HTR-8/SVneo (cell line): ENCODE measurements around the gene CAV3.

Experiments
- DNase-seq: peaks from one replicate; pipeline ENCODE4 v3.0.0; 2011; ENCODE audit warnings: low spot score, mixed read lengths; ENCODE audit not compliant: insufficient read length
- FAIRE-seq: peaks from 2 replicates; lab custom pipeline; 2011; peaks lifted over from hg19 to GRCh38; lab: Jason Lieb, UNC

Gene CAV3

DNA sequence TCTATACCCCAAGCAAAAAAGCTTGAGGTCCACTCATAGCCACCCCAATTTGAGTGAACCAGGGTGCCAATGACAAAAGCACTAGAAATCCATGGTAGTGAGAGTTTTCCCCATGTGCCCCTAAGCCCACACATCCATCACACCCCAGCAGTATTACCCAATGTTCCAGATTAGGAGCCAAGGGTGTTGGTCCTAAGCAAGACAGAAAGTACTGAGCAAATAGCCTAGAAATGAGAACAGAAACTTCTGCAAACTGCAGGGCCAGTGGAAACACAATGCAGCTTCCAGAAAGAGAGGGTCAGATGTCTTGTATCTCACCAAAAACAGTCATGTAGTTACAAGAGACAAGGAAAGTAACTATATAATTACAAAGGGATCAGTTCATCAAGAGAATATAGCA, 46.7 kb downstream of the CAV3 start:
- FAIRE-seq: no peak
- DNase-seq: no peak

DNA sequence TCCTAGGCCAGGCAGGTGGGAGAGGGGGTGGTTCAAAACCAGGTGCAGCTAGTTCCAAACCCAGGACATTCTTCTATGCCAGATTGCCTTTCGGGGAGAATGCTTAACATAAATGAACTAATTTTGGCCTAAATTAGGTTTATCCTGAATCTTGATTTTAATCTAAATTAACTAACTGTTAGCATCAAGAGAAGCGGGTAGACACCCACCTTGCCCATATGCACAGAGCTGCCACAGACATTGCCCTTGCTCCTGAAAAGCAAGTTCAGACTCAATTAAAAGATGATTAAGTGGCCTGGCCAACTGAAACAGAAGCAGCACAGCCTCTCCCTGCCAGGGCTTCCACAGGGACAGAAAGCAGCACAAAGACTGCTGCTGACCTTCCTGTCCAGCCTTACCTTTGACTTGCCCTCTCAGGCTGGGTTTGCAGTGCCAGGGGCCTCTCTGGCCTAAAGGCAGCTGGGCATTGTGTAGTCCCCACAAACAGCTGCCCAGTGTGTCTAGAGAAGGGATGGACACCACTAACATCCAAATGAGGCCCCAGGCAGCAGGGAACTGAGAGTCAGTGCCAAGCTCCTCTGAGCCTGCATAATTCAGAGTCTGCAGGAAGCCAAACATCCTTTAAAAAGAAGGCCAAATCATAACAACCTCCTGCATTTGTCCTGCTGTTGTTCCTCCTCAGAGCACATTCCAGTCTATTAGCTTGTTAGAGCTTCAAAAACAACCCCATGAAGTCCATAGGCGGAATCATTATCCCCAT, 51.3 kb downstream of the CAV3 start:
- DNase-seq: no peak
- FAIRE-seq: no peak

DNA sequence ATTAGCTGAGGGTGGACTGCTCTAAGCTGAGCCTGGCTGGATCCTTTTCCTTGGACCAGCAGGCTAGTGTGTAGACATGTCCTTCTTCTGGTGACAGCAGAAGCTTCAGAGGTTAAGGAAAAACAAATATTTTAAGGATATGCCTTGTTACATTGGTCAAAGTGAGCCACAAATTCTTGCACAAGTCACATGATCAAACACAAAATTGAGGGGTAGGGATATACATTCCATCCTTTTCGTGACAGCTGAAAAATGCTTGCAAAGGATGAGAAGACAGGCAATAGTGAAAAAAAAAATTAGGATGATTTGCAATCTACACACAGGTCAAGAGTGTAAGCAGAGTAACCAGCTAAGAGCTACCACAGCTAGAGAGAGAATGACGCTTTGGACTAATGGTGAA, 56.9 kb downstream of the CAV3 start:
- no peak for FAIRE-seq

DNA sequence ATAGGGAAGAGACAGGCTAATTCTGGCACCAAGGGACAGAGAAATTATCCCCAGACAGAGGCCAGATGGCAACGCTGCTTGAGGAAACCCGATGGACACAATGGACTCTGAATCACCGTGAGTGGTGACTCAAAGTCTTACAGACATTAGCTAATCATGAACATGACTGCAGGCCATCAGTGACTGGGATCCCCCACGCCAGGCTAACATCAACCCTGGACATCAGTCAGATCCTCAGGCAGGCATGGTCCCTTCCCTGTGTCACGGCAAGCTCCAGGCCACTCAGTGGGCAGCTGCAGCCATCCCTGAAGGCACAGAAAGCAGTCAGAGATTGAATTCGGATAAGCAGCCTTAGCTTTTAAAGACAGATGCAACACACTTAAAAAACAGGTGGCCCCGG, 59.6 kb downstream of the CAV3 start:
- no peak for DNase-seq
- peak; percentile 9 for FAIRE-seq

More for the DNA sequence above, 56.9 kb downstream of the CAV3 start:
- no peak for DNase-seq

DNA sequence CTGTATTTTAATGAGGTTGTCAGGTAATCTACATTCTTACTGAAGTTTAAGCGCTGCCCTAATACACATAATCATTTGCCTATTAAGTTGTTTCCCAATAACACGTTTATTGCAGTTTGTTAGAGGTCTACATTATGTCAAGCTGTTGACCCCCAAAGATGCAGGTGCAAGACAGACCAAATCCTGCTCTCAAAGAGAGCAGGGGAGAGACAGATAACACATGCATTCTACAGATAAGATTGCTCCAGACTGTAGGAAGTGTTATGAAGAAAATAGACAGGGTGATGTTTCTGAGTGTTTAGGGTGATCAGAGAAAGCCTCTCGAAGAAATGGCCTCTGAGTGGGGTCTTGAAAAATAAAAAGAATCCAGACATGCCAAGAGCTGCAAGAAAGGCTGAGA, 60.6 kb downstream of the CAV3 start:
- FAIRE-seq: no peak
- DNase-seq: no peak
